Hypothalamus (tissue), 51 donors: Measurements from ENCODE around the gene FOXN3.

Experiments
- DNase-seq, 51 donors: peaks; one replicate each; lab custom pipeline; 2025; lab: John Stamatoyannopoulos, UW

The FOXN3 gene

DNA sequence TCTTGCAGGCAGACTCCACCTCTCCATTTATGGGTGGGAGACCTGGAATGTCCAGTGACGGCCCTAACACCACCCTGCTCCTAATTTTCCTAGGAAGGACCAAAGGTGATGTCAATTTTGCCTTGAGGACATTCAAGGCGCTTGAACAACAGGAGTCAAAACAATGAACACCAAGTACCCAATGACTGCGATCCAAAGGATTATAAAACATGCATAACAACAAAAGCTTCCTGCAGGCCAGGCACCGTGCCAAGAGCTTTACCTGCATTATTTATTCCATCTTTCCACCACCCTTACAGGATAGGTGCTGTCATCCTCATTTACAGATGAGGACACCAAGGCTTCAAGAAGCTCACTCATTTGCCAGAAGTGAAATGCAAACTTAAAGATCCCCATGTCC lies 15.2 kb upstream of the FOXN3 start:
- no peak for DNase-seq

- peak in 1 of 51 donors; percentile 4 for DNase-seq
Measured at GRCh38 chr14:89430391-89431236, 13.6 kb upstream of the FOXN3 start.

DNA sequence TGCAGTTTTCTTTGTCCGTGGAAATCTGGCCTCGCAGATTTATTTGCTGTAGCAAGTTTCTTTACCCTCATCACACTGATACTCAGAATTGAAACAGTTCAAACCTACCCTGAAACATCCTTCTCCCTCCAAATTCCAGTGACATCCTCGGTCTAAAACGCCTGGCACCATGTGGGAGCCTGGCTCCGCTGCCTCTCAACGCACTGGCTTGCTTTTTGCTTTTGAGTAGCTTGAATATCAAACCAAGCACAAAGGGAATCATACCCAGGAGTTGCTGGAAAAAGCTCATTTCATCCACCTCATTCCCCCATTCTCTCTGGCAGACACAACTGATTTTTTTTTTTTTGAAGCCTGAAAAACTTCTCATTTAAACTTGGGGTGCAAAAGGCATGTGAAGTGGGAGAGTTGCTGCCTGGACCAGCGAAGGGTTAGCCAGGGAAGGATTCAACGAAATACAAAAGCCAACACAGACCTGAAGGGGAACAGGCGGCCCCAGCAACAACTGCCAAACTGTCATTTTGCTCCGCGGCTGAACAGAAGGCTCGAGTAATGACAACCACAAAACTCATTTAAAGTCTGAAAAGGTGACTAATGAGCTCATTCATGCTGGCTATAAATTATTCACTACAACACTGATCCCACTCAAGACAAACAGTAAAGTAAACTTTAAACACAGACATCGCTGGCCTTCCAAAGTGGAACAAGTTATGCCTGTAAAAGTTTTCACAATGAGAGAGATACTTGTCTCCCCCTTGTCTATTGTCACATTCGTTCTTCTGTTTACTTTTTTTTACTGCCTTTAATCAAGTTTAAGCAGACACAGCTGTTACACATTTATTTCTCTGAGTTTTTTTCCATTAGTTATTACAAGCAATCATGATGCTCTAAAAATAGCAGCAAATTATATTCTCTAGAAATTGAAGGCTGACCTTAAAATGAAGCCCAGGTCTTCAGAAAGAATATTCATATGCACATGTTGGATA lies 12.5 kb upstream of the FOXN3 start:
- peak in 18 of 51 donors; percentile 2 to 41 (median 14) for DNase-seq

DNA sequence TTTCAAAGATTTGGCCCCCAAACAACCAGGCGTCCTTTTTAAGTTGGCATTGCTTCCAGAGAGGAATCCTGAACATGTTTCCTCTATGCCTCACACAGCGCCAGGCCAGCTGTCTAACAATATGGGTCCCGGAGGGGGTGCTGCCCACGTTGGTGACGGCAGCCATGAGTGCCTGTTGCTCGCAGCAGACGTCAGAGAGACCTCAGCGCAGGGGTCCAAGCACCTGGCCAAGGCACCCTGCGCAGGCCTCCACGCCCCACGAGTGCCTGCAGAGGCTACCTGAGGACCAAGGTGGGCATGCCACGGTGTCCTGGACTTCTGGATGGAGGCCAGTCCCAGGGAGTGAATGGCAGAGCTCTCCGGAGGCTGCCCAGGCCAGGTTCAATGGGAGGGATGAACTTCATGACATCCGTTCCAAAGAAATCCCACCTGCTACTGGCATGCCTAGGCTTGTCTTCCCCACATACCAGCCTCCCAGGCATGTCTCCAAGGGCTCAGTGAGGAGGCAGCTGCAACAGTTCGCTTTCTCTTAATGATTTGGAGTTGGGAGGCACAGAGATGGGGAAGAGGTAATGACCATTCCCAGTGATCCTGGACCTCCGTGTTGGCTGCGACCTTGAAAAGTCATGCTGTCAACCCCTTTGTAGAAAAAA lies 11.6 kb upstream of the FOXN3 start:
- DNase-seq: peak in 10 of 51 donors; percentile 7 to 33 (median 13)

DNA sequence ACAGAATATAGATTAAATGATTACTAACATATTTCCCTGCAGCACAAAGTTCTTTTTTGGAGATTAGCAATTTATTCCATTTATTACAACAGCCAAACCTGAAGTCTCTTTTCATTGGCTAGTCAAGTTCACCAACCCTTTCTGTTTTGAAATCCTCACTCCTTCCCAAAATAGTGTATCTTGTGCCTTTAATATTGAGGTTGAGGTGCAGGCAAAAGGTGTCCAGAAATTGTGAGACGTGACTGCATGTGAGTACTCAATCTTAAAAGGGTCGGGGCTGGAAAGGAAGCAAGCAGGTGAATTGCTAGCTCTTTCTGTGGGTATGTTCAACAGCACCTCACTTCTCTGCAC lies 11.1 kb upstream of the FOXN3 start:
- no peak for DNase-seq

DNA sequence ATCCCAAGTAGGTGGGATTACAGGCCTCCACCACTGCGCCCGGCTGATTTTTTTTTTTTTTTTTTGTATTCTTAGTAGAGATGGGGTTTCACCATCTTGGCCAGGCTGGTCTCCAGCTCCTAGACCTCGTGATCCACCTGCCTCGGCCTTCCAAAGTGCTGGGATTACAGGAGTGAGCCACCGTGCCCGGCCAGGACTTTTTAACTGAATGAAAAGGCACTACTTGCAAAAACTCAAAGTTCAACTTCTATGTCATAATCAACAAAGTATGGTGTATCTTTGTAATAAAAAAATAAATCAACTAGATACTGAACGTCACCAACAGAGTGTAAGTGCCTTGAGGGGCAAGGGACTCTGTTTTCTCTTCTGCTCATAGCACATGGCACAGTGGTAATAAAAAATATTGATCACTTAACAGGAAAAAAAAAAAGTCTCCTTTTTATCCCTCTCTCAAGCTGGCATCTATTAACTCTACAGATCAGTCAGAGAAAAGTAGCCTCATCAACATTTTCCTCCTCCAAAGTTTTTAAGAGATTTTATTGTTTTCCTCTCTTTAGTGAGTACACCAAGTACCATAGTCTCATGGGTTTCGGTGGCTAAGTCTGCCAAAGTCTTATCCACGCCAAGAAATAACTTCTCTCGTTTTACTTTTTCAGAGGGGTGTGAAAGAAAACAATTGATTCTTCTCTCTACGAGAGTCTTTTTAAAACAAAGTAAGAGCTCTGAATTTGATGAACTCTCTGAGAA lies 10.6 kb upstream of the FOXN3 start:
- peak in 1 of 51 donors; percentile 31 for DNase-seq

DNA sequence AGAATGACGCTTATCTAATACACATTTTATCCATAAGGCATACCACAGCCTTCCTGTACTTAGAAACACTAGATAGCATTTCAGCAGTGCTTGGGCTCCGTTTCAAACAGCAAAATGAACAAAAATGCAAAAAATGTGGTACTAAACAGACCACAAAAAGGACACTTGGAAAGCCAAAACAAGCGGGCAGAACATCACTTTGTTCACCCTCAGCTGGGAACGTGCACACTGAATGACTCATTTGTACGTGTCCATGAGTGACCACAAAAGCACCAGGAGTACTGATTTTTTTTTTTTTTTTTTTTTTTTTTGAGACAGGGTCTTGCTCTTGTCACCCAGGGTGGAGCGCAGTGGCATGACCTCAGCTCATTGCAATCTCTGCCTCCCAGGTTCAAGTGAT lies 8.9 kb upstream of the FOXN3 start:
- no peak for DNase-seq

DNA sequence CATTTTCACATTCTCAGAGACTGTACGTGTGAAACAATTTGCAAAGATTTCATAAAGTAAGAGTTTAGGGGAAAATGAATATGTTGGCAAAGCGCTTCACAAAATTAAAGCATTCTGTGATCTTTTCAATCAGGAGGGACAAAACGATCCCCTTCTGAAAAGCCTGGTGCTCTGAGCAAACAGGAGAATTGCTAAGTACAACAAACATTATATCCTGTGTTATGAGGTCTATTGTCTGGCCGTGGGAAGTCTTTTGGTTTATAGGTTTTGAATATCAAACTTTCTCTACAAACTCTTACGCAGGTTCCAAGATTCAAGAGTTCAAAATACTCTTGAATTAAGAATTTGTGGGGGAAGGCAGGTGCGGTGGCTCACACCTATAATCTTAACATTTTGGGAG lies 7.2 kb upstream of the FOXN3 start:
- no peak for DNase-seq

GRCh38 chr14:89422952-89423345 lies 5.9 kb upstream of the FOXN3 start:
- DNase-seq: no peak

- DNase-seq: no peak
Measured at GRCh38 chr14:89422181-89422951, 5.3 kb upstream of the FOXN3 start.

GRCh38 chr14:89420502-89420901 lies 3.5 kb upstream of the FOXN3 start:
- no peak for DNase-seq

DNA sequence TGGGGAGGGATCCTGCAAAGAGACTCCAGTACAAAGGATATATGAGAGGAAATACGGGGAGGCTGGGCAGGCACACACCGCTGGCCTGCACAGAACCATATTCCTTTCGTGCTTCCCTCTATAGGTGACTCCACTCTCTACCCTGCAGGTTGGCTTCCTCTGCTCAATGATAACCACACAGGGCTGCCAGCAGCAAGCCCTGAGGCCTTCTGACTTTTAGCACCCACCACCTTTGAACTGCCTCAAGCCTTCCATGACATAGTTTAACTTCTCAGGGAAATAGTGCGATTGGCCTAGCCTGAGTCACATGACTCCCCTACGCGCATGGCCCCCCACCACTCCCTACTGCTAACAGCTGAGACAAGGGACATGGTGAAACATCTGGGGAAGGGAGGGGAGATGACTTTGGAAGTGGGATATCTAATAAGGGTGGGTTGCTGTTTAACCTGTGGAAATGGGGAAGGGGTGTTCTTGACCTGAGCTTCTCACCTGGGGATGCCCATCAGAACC lies 3.0 kb upstream of the FOXN3 start:
- no peak for DNase-seq

- no peak for DNase-seq
Measured at GRCh38 chr14:89418976-89419375, 1.9 kb upstream of the FOXN3 start.

DNA sequence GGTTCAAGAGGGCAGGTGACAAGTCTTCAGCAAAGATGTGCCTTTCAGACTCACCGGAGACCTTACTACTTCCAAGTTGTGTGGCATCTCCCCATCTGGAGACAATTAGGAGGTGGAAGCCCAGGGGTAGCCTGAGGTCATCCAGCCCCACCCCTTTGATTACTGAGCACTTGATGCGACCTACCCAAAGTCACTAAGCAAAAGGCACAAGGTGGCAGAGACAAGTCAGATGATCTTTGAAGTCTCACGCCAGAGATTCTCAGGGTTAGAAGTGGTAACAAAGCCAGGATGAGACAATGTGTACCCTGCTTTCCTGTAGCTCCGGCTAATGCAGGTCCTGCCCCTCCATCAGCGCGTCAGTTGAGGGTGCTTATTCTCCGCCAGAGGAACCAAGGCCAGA lies 1.4 kb upstream of the FOXN3 start:
- DNase-seq: no peak

- peak in 32 of 51 donors; percentile 13 to 78 (median 50) for DNase-seq
Measured at GRCh38 chr14:89417465-89418225, 612 bp upstream of the FOXN3 start.

DNA sequence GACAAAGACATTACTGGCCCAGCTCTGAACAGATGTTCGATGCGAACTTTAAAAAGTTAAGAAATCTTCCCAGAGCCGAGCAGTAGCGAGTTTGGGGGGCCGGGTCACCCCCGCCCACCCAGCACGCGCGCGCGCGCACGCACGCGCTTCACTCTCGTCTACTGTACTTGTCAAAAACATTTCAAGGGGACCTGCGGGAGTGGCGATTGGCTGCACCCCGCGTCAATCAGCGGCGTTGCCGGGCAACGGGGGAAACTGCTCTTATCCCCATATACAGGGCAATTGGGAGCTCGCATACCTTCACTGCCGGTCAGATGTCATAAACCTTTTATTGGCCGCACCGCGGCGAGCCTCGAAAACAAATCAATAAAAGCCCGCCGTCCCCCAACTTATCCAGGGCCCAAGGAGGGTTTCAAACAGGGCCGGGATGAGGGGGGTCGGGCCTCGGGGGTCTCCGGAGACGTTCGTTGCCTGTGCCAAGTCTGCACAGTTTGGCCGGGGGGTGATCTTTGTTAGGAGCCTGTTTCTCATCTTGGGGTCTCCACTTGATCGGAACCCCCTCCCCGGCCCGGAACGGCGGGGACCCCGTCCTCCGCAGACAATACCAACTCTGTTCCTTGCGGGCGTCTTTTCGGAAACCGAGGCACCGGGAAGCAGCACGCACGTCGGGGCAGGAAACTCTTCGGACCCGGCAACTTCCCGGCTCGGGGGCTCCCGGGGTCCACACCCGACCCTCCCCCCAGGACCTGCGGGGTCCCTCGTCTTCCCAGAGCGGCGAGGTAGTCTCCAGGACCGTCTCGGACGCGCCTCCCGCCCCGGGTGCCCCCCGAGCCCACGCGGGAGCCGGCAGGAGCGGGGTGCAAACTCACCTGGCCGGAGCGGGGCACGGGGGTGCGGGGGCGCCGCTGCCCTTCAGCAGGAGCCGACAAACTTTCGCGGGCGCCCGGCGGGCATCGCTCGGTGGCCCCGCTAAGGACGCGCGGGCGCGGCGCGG lies 734 bp downstream of the FOXN3 start:
- DNase-seq: peak; percentile 66 to 98 (median 90)

DNA sequence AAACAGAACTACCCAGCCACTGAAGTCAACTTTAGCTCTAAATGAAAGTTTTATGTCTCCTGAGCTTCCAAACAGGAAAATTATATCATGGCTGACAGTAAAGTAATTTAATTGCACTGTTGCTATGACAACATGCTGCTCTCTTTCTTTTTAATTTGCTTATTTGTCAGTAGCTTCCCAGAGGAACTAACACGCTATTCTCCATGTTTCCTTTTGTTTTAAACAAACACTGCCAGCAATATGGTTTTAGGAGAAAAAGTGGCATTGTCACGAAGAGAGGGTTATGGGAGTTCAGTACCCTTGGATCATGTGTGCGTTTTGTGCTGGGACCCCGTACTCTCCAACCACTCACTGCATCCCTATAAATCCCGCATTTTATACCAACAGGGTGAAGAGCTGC lies 1.9 kb downstream of the FOXN3 start:
- no peak for DNase-seq
